Measurements from ENCODE around the gene TRPV5.

The TRPV5 gene

DNA sequence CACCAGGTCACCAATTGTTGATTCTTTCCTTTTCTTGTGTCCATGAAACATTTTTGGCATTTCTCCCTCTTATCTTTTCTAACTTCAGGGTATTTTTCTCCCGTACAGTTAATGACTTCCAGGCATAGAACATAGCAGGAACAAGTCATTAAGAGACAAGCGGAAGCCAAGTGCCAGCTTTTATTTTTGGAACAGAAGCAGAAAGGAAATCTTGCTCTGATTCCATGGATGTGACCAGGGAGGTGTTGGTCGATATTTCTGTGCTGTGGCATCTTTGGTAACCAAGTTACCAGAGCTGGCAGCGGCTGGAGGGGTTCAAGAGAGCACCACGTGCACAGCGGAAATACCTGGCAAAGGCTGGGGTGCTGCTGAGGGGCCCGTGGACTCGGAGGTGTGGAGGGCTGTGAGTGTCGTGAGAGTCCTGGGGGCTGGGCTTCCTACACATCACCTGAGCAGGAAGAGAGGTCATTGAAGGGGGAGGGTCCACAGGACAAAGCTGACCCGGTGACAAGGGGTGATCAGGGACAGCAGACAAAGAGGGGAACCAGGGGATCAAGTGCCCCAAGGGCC, 7.5 kb upstream of the TRPV5 start:
- DNase-seq (ENCODE audit: low spot score): no peak

DNA sequence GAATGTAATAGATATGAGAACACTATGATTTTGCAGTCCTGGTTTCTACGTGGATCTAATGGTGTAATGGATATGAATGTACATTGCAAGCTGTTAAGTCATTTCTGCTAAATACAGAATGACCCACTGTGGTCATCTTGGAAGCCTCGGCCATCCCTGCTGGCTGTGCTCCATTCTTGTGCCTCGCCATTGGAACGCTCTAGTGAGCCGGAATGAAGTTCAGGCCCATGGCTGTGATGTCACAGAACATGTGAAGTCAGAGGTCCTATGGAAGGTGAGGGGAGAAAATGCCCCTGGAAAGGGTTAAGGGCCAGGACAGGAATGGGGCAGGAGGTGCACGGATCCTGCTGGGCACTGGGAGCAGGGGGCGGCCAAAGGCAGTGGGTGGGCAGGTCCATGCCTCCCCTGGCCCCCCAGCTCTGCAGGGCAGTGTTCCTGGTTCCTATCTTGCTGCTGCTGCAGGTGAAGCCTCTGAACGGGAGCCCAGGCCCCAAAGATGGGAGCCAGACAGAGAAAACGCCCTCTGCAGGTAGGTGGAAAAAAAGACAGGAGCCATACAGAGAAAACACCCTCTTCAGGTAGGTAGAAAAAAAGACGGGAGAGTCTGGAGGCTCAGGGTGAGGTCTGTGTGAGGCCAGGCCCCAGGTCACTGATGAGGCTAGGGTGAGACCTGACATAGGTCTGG, 5.8 kb upstream of the TRPV5 start, which contains the start of gene LLCFC1:
TSS of gene LLCFC1 (plus strand) at position 259 of the 685 bp plus-strand sequence. CDS start at position 397, 138 bp downstream.
- DNase-seq (ENCODE audit: low spot score): peak; percentile 56

- no peak for DNase-seq (ENCODE audit: low spot score)
These were observed 5.1 kb upstream of the TRPV5 start for GRCh38 chr7:142938611-142939010.

DNA sequence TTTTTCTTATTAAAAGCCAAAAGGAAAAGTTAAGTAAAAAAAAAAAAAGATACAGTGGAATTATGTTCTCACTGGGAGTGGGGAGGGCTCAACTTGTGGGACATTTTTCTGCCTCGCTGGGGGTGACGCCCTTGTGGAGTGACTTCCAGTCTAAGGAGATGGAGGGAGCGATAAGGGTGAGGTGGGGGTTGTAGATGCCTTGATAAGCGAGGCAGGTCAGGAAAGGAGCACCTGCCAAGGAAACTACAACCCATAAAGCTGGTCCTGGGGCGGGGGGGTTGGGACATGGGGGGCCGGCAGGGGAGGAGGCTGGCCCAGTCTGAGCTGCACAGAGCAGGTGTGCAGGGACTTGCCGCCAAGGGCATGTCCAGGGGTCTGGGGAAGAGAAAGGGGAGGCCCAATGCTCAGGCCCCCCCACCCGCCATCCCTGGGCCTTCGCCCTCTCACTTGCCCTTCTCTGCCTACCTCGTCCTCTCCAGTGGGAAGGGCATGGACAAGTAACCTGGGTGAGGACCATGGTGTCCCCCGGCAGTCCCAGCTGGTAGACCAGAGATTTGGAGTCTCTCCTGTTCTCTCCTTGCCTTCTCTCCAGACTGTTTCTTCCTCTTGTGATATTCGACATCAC, 2.5 kb upstream of the TRPV5 start:
- no peak for DNase-seq (ENCODE audit: low spot score)

- no peak for DNase-seq (ENCODE audit: low spot score)
These were observed 510 bp upstream of the TRPV5 start for GRCh38 chr7:142934056-142934455.

DNA sequence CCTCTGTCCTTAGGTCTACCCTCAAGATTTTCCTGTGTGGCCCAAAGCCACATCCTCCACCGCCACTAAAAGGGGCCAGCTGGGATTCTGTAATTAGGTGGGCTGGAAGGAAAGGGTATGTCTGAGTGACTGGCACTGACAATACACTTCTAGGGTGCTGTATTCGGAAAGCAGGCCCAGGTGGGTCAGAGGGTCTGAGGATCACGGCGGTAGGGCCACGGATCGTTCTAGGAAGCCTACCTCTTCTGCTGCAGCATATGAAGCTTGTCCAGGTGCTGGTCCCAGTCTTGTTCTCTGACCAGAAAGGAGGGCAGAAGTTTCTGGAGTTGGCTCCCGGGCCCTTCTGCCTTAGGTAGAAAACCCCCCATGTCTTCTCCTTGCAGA, 462 bp downstream of the TRPV5 start:
- DNase-seq (ENCODE audit: low spot score): no peak

GRCh38 chr7:142932386-142933091, 1.0 kb downstream of the TRPV5 start:
- no peak for DNase-seq (ENCODE audit: low spot score)

- DNase-seq (ENCODE audit: low spot score): no peak
These were observed 3.3 kb downstream of the TRPV5 start for GRCh38 chr7:142930126-142930730.

DNA sequence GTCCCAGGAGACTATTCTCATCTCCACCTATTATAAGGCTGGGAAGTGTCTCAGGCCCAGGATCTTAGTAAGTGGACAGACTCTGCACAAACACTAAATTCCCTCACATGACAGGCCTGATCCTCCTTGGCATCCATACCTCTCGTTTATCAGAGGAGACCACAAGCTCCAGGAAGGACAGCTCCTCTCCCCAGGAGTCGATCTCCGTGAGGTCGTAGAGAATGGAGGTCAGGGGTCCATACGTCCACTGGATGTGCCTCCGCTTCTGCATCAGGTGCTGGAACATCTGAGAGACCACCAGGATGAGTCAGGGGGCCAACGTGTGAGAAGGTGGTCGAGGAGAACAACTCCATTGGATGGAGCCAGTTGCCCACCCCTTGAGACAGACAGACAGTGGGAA, 5.6 kb downstream of the TRPV5 start:
- DNase-seq (ENCODE audit: low spot score): no peak

GRCh38 chr7:142927085-142927745, 6.3 kb downstream of the TRPV5 start:
- DNase-seq (ENCODE audit: low spot score): no peak

DNA sequence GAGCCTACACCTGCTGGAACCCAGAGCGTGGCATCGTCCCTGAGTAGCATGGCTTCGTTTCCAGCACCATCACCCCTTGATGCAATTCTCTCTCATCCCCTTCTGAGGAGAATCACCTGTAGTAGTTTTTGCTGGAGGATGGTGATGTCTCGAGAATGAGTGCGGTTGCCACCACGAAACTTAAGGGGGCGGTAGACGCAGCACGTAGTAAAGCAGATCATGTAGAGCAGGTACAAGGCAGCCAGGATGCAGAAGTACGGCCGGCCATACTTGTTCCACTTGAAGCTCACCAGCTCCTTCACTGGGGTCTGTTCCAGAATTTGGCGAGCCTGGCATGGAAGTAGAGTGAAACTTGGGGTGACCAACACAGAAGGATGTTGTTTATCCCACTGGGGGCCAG, 8.1 kb downstream of the TRPV5 start:
- peak; percentile 19 for DNase-seq (ENCODE audit: low spot score)

- DNase-seq (ENCODE audit: low spot score): no peak
These were observed 10.2 kb downstream of the TRPV5 start for GRCh38 chr7:142923391-142923790.

GRCh38 chr7:142919656-142920055, 13.9 kb downstream of the TRPV5 start:
- no peak for DNase-seq (ENCODE audit: low spot score)

DNA sequence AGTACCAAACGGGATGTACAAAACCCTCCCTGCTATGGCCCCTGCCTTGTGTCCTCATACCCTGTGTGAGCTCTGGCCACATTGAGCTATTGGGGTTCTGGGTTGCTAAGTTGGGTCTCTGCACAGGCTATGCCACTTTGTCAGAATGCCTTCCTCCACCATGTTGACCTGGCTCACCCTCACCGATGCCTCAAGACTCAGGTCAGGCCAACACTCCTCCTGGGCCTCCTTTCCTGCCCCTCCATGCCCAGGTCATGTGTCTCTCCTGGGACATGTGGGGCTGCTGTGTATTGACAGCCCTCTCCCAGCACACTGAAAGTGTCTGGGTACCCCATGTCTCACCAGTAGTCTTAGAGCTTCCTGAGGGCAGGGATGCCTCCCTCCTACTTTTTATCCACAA, 14.6 kb downstream of the TRPV5 start:
- DNase-seq (ENCODE audit: low spot score): no peak

DNA sequence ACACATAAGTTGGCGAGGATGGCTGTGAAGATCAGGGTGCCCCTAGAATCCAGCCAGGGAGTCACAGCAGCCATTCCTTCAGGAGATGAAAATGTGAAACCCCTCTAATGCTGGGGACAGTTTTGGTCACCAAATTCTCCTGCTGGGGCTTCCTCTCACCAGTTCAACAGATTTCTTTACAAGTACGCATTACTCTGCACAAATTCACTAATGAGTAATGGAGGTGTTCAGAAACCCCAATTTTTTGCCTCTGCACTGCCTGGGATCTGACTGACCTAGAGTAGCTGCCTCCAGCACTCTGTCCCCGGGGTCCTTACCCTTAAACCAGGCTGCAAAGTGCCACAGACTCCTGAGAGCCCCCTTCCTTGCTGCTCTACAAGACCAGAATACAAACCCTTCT, 16.1 kb downstream of the TRPV5 start:
- DNase-seq (ENCODE audit: low spot score): no peak

DNA sequence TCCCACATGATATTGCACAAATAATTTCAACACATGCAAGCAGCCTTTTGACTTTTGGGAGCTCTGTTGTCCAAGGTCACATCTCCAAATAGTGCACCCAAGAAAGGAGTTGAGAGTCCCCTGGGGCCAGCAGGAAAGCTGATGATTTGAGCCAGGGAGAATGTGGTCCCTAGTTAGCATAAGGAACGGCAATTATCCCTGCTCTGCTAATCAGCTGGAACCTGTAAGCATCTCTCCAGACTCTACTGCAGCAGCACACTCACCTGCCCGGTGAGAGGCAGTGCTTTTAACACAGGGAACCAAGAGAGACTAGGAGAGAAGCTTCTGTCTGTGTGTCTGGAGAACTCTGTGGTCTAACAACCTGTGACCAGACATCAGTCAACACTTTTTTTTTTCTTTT, 17.0 kb downstream of the TRPV5 start:
- DNase-seq (ENCODE audit: low spot score): no peak

- DNase-seq (ENCODE audit: low spot score): no peak
These were observed 18.2 kb downstream of the TRPV5 start for GRCh38 chr7:142915315-142915714.

DNA sequence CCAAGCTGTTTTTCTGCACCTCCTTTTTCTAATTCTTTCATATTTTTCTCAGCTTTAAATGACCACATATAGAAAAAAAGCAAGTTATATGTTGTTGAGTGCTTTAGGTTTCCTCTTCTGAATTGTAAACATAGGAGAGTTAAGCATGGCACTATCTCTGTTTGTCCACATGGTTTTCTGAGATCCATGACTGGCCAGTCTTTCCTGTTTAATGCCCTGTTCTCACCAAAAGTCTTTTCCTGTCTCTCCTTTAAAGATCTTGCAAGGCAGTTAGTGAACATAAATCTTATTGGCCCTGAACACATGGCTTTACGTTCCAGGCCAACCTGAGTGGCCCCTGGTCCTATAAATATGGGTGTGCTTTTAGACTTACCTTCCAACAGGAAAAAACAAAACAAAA, 19.4 kb downstream of the TRPV5 start:
- DNase-seq (ENCODE audit: low spot score): no peak

- DNase-seq (ENCODE audit: low spot score): no peak
These were observed 20.0 kb downstream of the TRPV5 start for GRCh38 chr7:142913566-142913965.

GRCh38 chr7:142913051-142913450, 20.5 kb downstream of the TRPV5 start:
- no peak for DNase-seq (ENCODE audit: low spot score)

DNA sequence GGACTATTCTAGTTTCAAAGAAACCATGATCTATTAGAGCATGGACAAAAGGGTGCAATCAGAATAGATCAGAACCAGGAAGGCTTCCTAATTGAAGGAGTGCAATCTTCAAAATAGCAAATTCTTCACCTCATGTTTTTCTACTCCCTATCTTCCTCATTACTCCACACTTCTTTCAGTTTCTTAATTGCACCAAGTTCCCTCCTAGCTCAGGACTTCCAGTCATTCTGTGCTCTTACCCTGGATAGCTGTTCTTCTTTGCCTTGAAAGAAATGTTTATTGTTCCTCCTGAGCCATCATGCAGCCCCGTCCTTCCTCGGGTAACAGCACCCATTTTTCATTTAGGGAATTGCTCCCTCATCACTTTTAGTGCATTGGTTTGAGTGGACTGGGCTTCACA, 23.1 kb downstream of the TRPV5 start:
- no peak for DNase-seq (ENCODE audit: low spot score)

GRCh38 chr7:142910031-142910433, 23.5 kb downstream of the TRPV5 start:
- DNase-seq (ENCODE audit: low spot score): no peak
